Activated naive CD4-positive, alpha-beta T cell treated with anti-CD3 and anti-CD28 coated beads for 36 hours (primary cell): ENCODE measurements around the gene WDR48. TPM values are rescaled to one million over a fixed set of nuclear protein-coding genes. Genes with fewer than 3 reads are reported as not detected.
"Not testable (repeated sequence)": the region's sequence is repeated elsewhere in the genome, so short reads cannot be mapped to it uniquely, and the experiment has no call there.

Experiments
- CTCF ChIA-PET: fragments of 350-600 bp; sonication (Branson Sonifier 250); formaldehyde crosslinking; loops from one replicate; lab custom pipeline; 2021; ENCODE audit warnings: antibody characterized with exemption; lab: Charles Lee
- DNase-seq: peaks from one replicate; pipeline ENCODE4 v3.0.0-alpha.2; 2020
- H3K27ac Mint-ChIP-seq: one replicate; pipeline ENCODE4 v1.8.0; 2021; ENCODE audit warnings: mild to moderate bottlenecking, mixed read lengths
- H3K27me3 Mint-ChIP-seq: one replicate; pipeline ENCODE4 v1.8.0; 2021; ENCODE audit warnings: low read depth, mixed read lengths
- H3K36me3 Mint-ChIP-seq: one replicate; pipeline ENCODE4 v1.8.0; 2021; ENCODE audit warnings: low read depth, mixed read lengths
- H3K4me1 Mint-ChIP-seq: one replicate; pipeline ENCODE4 v1.8.0; 2021; ENCODE audit warnings: low read depth, mixed read lengths
- H3K4me3 Mint-ChIP-seq: one replicate; pipeline ENCODE4 v1.8.0; 2021; ENCODE audit warnings: mild to moderate bottlenecking, moderate library complexity, mixed read lengths
- H3K9me3 Mint-ChIP-seq: one replicate; pipeline ENCODE4 v1.8.0; 2021; ENCODE audit warnings: mixed read lengths
- intact Hi-C: fragments of 100-400 bp; cut with micrococcal nuclease; formaldehyde crosslinking; loops from one replicate; pipeline ENCODE4 v1.15.1; 2023
- total RNA-seq, 2 experiments: library from RNA; stranded (reverse); gene quantifications; one replicate each; pipeline ENCODE4 v1.2.3, GENCODE V29; 2021

Gene WDR48
- total RNA-seq, 2 experiments from 2014 or later: 32.3 to 32.9 TPM

DNA sequence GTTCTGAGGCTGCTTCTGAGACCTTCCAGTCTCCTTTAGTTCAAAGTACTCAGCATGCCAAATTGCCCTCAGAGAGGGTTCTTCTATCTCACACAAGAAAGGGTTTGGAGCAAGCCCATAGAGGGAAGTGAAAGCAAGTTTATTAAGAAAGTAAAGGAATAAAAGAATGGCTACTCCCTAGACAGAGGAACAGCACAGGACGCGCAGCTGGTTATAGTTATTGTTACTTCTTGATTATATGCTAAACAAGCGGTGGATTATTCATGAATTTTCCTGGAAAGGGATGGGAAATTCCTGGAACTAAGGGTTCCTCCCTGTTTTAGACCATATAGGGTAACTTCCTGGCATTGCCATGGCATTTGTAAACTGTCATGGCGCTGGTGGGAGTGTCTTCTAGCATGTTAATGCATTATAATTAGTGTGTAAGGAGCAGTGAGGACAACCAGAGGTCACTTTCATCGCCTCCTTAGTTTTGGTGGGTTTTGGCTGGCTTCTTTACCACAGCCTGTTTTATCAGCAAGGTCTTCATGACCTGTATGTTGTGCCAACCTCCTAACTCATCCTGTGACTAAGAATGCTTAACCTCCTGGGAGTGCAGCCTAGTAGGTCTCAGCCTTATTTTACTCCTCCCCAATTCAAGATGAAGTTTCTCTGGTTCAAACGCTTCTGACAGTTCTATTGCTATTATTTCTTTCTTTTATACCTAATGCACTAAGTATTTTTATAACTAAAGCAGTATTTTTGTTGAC lies 26.4 kb upstream of the WDR48 start:
- peaks cover 2% of the 10 kb centered on the region for H3K27me3 Mint-ChIP-seq
- no peak overlapping the region for H3K27ac Mint-ChIP-seq
- H3K36me3 Mint-ChIP-seq: no peaks in the 10 kb centered on the region
- intact Hi-C loops: no loop called here
- no peaks in the 10 kb centered on the region for H3K9me3 Mint-ChIP-seq
- CTCF ChIA-PET: no interaction called here
- no peak for DNase-seq
- no peak overlapping the region for H3K4me3 Mint-ChIP-seq
- H3K4me1 Mint-ChIP-seq: no peaks in the 10 kb centered on the region

DNA sequence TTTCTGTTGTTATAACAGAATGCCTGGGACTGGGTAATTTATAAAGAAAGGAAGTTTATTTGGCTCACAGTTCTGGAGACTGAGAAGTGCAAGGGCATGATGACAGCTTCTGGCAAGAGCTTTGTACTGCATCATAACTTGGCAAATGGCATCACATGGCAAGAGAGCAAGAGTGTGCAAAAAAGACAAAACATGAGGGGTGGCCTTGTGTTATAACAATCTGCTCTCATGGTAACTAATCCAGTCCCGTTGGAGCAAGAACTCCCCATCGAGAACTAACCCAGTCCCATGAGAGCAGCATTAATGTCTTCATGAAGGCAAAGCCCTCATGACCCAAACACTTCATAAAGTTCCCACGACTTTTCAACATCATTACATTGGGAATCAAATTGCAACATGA lies 23.3 kb upstream of the WDR48 start:
- intact Hi-C loops: no loop called here
- Mint-ChIP-seq H3K4me3 (no peak overlapping the region), H3K4me1 (no peaks in the 10 kb centered on the region), H3K27me3 (no peaks in the 10 kb centered on the region), H3K27ac (no peak overlapping the region), H3K9me3 (no peaks in the 10 kb centered on the region), H3K36me3 (no peaks in the 10 kb centered on the region)
- CTCF ChIA-PET: interaction anchor here (1.5 kb wide), 1 partner anchor 29 kb away, joined by 4 read pairs; no protein-coding TSS in a partner anchor
- no peak for DNase-seq

DNA sequence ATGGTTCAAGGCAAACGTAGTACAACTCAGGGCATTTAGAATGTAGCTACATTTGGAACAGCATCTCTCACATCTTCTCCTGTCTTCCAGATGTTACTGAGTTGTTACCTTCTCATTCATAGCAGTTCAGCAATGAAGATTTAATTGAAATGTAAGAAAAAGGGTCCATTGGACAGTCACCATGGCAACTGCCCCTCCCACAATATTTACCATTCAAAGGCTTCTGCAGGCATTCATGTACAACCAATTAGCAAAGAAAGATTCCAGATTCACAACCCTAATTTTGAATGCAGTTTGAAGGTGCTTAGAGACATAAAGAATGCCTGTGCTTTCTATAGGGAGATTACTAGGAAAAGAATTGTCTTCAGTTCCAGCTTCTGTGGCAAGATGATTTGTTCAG lies 22.3 kb upstream of the WDR48 start:
- H3K4me1 Mint-ChIP-seq: no peaks in the 10 kb centered on the region
- H3K27me3 Mint-ChIP-seq: no peaks in the 10 kb centered on the region
- no peak for DNase-seq
- no peaks in the 10 kb centered on the region for H3K9me3 Mint-ChIP-seq
- intact Hi-C loops: no loop called here
- no peaks in the 10 kb centered on the region for H3K36me3 Mint-ChIP-seq
- H3K4me3 Mint-ChIP-seq: no peak overlapping the region
- CTCF ChIA-PET: interaction anchor here (0.6 to 2.0 kb wide), 4 partner anchors 37 to 374 kb away, joined by 3 to 4 read pairs (median 4); no protein-coding TSS in a partner anchor
- no peak overlapping the region for H3K27ac Mint-ChIP-seq

DNA sequence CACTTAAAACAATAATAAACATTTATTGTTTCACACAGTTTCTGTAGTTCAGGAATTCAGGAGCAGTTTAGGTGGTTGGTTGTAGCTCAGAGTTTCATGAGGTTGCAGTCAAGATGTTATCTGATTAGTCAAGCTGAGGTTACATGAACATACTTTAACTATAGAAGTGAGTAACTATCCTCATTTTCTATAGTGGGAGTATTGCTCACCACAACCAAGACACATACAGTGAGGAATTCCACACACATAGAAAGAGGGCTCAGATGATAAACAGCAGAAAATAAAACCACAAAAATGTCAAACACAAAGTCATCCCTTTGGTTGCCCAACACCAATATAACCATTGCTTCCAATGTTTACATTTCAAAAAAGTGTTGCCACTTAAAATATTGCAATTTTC lies 13.7 kb upstream of the WDR48 start:
- no peaks in the 10 kb centered on the region for H3K27me3 Mint-ChIP-seq
- DNase-seq: no peak
- no peak overlapping the region for H3K27ac Mint-ChIP-seq
- CTCF ChIA-PET: interaction anchor here (0.6 to 1.1 kb wide), 2 partner anchors 253 to 314 kb away, joined by 3 read pairs; no protein-coding TSS in a partner anchor
- peaks cover 4% of the 10 kb centered on the region for H3K9me3 Mint-ChIP-seq
- no peak overlapping the region for H3K4me3 Mint-ChIP-seq
- peaks cover 3% of the 10 kb centered on the region for H3K36me3 Mint-ChIP-seq
- no peaks in the 10 kb centered on the region for H3K4me1 Mint-ChIP-seq
- intact Hi-C loops: no loop called here

DNA sequence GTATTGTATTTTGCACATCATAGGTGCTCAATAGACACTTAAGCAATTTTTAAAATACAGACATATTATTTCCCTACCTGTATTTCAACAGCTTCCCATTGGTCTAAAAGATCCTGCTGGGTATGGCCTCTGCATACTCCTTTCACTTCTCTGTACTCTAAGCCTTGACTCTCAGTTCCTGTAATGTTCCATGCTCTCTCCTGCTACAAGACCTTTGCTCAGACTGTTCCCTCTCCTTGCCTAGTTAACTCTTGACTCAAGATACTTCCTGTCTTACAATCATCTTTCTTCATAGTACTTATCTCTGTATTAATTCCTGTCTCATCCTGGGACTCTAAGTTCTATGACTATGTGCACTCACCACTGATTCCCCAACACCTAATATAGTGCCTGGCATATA lies 1.8 kb upstream of the WDR48 start:
- Mint-ChIP-seq H3K36me3 (no peaks in the 10 kb centered on the region), H3K4me1 (peaks cover 39% of the 10 kb centered on the region), H3K27ac (no peak overlapping the region), H3K4me3 (no peak overlapping the region), H3K27me3 (no peaks in the 10 kb centered on the region), H3K9me3 (no peaks in the 10 kb centered on the region)
- intact Hi-C loops: loop anchor here (2.0 kb wide), 1 partner anchor 913 kb away; the partner anchor contains the start of gene ACAA1
- no peak for DNase-seq
- CTCF ChIA-PET: interaction anchor here (1.2 kb wide), 1 partner anchor 243 kb away, joined by 3 read pairs; no protein-coding TSS in a partner anchor

DNA sequence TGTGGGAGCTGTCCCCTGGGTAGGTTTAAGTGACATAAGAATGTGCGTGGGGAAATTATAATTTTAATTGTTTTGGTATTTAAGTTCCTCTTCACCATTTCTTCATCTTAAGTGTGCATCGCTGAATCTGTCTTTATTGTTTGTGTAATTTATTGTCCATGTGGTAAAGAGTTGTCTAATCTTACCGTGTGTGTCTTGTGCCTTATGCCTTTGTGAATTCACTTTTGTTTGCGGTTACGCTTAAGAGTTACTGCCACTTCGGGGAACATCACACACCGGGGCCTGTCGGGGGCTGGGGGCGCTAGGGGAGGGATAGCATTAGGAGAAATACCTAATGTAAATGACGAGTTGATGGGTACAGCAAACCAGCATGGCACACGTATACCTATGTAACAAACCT lies 767 bp downstream of the WDR48 start:
- H3K9me3 Mint-ChIP-seq: no peaks in the 10 kb centered on the region
- H3K27ac Mint-ChIP-seq: peak overlapping the region; percentile 80
- CTCF ChIA-PET: no interaction called here
- no peaks in the 10 kb centered on the region for H3K36me3 Mint-ChIP-seq
- peak; percentile 20 for DNase-seq
- no peaks in the 10 kb centered on the region for H3K27me3 Mint-ChIP-seq
- peaks cover 52% of the 10 kb centered on the region for H3K4me1 Mint-ChIP-seq
- intact Hi-C loops: loop anchor here (1.0 to 2.0 kb wide), 2 partner anchors 54 to 887 kb away; partner anchors contain the start of genes GORASP1, OXSR1 and TTC21A
- H3K4me3 Mint-ChIP-seq: peak overlapping the region; percentile 96

DNA sequence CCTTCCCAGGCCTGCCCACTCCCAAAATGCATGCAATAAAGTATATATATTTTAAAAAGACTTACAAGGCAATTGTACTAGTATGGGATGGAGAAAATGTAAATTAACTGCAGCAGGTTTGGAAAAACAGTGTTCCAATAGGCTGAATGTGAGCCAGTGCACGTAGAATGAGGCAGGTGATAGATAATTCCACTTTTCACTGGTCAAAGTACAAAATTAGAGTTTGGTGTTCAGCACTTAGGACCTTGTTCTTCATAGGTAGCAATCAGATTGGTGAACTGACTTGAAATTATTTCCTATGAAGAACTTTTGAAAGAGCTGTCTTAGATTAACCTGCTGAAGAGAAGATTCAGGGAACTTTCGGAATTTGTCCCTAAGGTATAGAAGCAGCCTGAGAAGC lies 1.9 kb downstream of the WDR48 start:
- no peak overlapping the region for H3K27ac Mint-ChIP-seq
- H3K9me3 Mint-ChIP-seq: no peaks in the 10 kb centered on the region
- intact Hi-C loops: loop anchor here (1.0 to 2.0 kb wide), 2 partner anchors 10 to 53 kb away; partner anchors contain the start of genes GORASP1 and TTC21A
- no peak for DNase-seq
- CTCF ChIA-PET: no interaction called here
- no peaks in the 10 kb centered on the region for H3K36me3 Mint-ChIP-seq
- no peaks in the 10 kb centered on the region for H3K27me3 Mint-ChIP-seq
- H3K4me1 Mint-ChIP-seq: peaks cover 56% of the 10 kb centered on the region
- no peak overlapping the region for H3K4me3 Mint-ChIP-seq

DNA sequence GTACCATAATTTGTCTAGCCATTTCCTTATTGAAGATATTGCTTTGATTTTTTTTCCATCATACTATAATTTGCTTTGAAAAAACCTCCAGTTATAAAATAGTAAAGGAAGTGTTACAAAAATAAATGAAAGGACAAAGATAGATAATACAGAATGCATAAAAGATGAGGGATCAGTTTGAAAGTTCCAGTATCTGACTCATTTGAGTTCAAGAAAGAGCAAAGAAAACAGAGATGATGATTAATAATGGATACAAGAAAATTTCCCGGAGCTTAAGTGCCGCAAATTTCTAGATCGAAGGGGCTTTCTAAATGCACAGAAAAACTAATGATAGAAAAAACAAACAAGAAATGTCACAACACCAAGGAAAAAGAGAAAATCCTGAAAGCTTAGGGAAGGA lies 4.3 kb downstream of the WDR48 start:
- no peaks in the 10 kb centered on the region for H3K9me3 Mint-ChIP-seq
- H3K36me3 Mint-ChIP-seq: peaks cover 2% of the 10 kb centered on the region
- peak overlapping the region; percentile 9 for H3K27ac Mint-ChIP-seq
- intact Hi-C loops: no loop called here
- CTCF ChIA-PET: no interaction called here
- H3K4me3 Mint-ChIP-seq: no peak overlapping the region
- DNase-seq: no peak
- H3K4me1 Mint-ChIP-seq: peaks cover 51% of the 10 kb centered on the region
- H3K27me3 Mint-ChIP-seq: no peaks in the 10 kb centered on the region

DNA sequence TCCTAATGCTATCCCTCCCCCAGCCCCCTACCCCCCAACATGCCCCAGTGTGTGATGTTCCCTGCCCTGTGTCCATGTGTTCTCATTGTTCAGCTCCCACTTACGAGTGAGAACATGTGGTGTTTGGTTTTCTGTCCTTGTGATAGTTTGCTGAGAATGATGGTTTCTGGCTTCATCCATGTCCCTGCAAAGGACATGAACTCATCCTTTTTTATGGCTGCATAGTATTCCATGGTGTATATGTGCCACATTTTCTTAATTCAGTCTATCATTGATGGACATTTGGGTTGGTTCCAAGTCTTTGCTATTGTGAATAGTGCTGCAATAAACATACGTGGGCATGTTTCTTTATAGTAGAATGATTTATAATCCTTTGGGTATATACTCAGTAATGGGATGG lies 9.4 kb downstream of the WDR48 start:
- H3K4me3 Mint-ChIP-seq, intact Hi-C loops, H3K36me3 Mint-ChIP-seq, CTCF ChIA-PET, H3K27me3 Mint-ChIP-seq, H3K9me3 Mint-ChIP-seq, DNase-seq, H3K27ac Mint-ChIP-seq: not testable (repeated sequence)
- H3K4me1 Mint-ChIP-seq: peaks cover 40% of the 10 kb centered on the region

DNA sequence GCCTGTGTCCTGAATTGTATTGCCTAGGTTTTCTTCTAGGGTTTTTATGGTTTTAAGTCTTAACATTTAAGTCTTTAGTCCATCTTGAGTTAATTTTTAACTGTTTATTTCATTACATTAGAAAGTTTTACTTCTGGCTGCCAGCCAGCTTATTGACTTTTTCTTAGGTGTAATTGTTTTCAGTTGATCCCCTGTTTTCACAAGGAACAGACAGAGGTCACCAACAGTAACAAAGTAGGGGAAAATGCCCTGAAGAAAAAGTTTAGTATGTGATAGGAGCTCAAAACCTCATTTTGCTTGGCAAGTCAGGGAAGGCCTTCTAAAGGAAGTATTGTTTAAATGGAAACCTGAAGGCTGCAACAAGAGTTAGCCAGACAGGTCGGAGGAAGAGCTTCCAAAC lies 10.4 kb downstream of the WDR48 start:
- intact Hi-C loops: no loop called here
- Mint-ChIP-seq H3K9me3 (no peaks in the 10 kb centered on the region), H3K27ac (no peak overlapping the region), H3K36me3 (peaks cover 3% of the 10 kb centered on the region), H3K4me1 (peaks cover 32% of the 10 kb centered on the region), H3K27me3 (no peaks in the 10 kb centered on the region), H3K4me3 (no peak overlapping the region)
- no peak for DNase-seq
- CTCF ChIA-PET: no interaction called here

DNA sequence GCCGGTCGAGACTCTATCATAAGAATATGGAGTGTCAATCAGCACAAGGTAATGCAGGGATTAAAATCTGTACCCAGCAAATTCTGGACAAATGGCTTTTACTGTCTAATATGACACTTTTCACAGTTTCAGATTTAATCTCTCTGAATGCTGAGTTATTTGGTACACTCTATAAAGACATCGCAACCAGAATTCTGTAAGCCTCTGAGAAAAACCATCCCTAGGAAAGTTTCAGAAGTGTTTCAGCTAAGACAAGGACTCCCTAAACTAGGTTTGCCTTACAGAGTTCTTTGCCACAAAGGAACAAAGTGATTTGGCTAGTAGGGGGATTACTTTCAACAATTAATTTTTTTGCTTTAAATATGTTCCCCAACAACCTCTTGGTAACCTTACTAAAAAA lies 11.3 kb downstream of the WDR48 start:
- H3K27me3 Mint-ChIP-seq: no peaks in the 10 kb centered on the region
- DNase-seq: no peak
- H3K27ac Mint-ChIP-seq: no peak overlapping the region
- intact Hi-C loops: loop anchor here (1.0 kb wide), 1 partner anchor 10 kb away; no protein-coding TSS in a partner anchor
- CTCF ChIA-PET: no interaction called here
- no peak overlapping the region for H3K4me3 Mint-ChIP-seq
- no peaks in the 10 kb centered on the region for H3K9me3 Mint-ChIP-seq
- H3K36me3 Mint-ChIP-seq: peaks cover 7% of the 10 kb centered on the region
- peaks cover 32% of the 10 kb centered on the region for H3K4me1 Mint-ChIP-seq

DNA sequence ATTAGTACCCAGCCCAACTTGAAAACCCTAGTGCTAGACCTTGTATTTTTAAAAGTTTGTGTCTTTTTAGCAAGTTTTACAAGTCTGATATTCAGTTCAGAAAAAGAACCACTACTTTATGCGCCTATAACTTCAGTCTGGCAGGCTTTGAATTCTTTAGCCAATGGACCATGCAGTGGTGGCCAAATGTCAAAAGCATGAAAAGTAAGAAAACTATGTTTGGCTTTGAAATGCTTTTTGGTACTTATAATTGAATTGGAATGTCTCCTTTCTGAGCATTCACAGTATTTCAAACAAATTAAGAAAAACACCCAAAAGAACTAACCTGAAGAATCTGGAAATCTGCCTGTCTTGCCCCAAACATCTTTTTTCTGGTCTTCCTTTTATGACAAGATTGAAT lies 12.8 kb downstream of the WDR48 start:
- CTCF ChIA-PET: interaction anchor here (0.6 kb wide), 1 partner anchor 177 kb away, joined by 4 read pairs; no protein-coding TSS in a partner anchor
- intact Hi-C loops: no loop called here
- H3K27ac Mint-ChIP-seq: no peak overlapping the region

DNA sequence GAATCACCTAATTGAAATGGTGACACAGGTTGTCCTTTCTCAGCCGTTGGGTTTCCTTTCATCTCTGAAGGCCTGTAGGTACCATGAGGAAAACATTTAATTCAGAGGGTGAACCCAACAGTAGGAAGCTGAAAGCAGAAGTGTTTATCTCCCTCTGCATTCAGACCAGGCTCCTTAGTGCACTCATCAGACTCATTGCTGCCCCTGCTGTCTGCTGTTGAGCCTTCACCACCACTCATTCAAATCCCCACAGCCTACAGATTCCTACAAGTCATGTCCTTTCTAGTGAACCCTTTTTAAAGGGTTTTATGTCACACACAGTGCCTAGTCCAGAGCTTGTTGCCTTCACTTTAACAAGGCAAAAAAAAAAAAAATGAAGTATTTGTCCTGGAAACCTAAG lies 13.4 kb downstream of the WDR48 start:
- no peaks in the 10 kb centered on the region for H3K9me3 Mint-ChIP-seq
- no peak overlapping the region for H3K27ac Mint-ChIP-seq
- CTCF ChIA-PET: interaction anchor here (0.6 to 1.0 kb wide), 2 partner anchors 65 to 177 kb away, joined by 4 read pairs; no protein-coding TSS in a partner anchor
- peaks cover 6% of the 10 kb centered on the region for H3K36me3 Mint-ChIP-seq
- peaks cover 21% of the 10 kb centered on the region for H3K4me1 Mint-ChIP-seq
- no peak overlapping the region for H3K4me3 Mint-ChIP-seq
- DNase-seq: peak; percentile 42
- no peaks in the 10 kb centered on the region for H3K27me3 Mint-ChIP-seq
- intact Hi-C loops: no loop called here

More for the DNA sequence above, 12.8 kb downstream of the WDR48 start:
- no peak overlapping the region for H3K4me3 Mint-ChIP-seq
- DNase-seq: no peak
- no peaks in the 10 kb centered on the region for H3K27me3 Mint-ChIP-seq
- no peaks in the 10 kb centered on the region for H3K9me3 Mint-ChIP-seq
- H3K36me3 Mint-ChIP-seq: peaks cover 5% of the 10 kb centered on the region
- H3K4me1 Mint-ChIP-seq: peaks cover 21% of the 10 kb centered on the region
